Hepatocyte (in vitro differentiated cells): ENCODE data around the gene PHF11.

ENCODE experiments used
- CTCF ChIP-seq: fragments of 200-600 bp; sonication (generic); IDR thresholded peaks from 2 replicates; pipeline ENCODE4 v1.5.1; 2016; ENCODE audit warnings: antibody characterized with exemption, mild to moderate bottlenecking; ENCODE audit not compliant: poor library complexity
- EZH2 ChIP-seq: fragments of 200-600 bp; sonication (generic); IDR thresholded peaks from 2 replicates; pipeline ENCODE4 v1.6.1; 2016; ENCODE audit warnings: antibody characterized with exemption, mild to moderate bottlenecking, borderline replicate concordance

DNA sequence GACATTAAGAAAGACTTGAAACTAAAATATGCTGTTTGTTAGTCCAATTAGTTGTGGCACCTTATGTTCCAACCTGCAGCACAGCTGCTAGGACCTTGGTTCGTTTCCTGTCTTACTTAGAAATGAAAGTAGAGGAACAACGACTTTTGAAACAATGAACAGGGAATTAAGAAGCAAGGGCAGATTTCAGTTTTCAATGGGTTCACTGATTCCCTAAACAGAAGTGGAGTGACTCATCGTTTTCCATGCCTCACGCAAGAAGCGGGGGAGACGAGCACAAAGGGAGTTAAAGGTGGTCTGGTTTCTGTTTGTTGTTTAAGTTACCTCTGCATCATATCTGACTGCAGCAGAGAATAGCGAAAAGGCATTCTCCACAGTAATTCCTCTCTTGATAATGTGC lies 44.8 kb downstream of the PHF11 start:
- TF ChIP-seq CTCF: no peak
- no peak for TF ChIP-seq EZH2
